ENCODE data around the gene FAM222A.

GRCh38 chr12:109807954-109808643 is 94.5 kb downstream of the FAM222A start:
- TF ChIP-seq CTCF (IDR thresholded peaks at IDR 0.05; ENCODE audit: poor library complexity, severe bottlenecking), result no peak
- TF ChIP-seq EZH2 (IDR thresholded peaks at IDR 0.05; ENCODE audit: borderline replicate concordance, insufficient read depth, low read length, poor library complexity, severe bottlenecking), result no peak
- TF ChIP-seq REST (IDR thresholded peaks at IDR 0.05; ENCODE audit: borderline replicate concordance), result no peak
- TF ChIP-seq POLR2AphosphoS5 (IDR thresholded peaks at IDR 0.05), result no peak
- TF ChIP-seq TAF1 (IDR thresholded peaks at IDR 0.05; ENCODE audit: low read depth), result no peak
- TF ChIP-seq EP300 (conservative IDR thresholded peaks at IDR 0.05; ENCODE audit: poor library complexity, severe bottlenecking), result no peak
- TF ChIP-seq MXI1 (conservative IDR thresholded peaks at IDR 0.05; ENCODE audit: poor library complexity, severe bottlenecking), result no peak
- no peak for TF ChIP-seq RAD21 (conservative IDR thresholded peaks at IDR 0.05)
- TF ChIP-seq SMC3 (conservative IDR thresholded peaks at IDR 0.05; ENCODE audit: poor library complexity), result no peak

All from neural cell (in vitro differentiated cells).